GM23338 (cell line): ENCODE measurements around the gene SNRNP48. TPM values are rescaled to one million over a fixed set of nuclear protein-coding genes. Genes with fewer than 3 reads are reported as not detected.

Source experiments
- ATAC-seq: fragments of 200-7000 bp; cut with Tn5 transposase; 3 replicates; pipeline ENCODE4 v1.9.1; 2020
- DNase-seq: peaks from one replicate; pipeline ENCODE4 v3.0.0-alpha.2; 2015; ENCODE audit warnings: low spot score
- H2AFZ ChIP-seq: fragments of 200-600 bp; sonication (generic); 2 replicates; pipeline ENCODE4 v1.8.0; 2016; ENCODE audit warnings: antibody characterized with exemption, mild to moderate bottlenecking, moderate library complexity
- H3F3A ChIP-seq: fragments of 200-600 bp; sonication (generic); replicated peaks from 2 replicates; pipeline ENCODE4 v1.8.0; 2017; ENCODE audit warnings: antibody characterized with exemption, mixed run types, low read depth
- H3K27ac ChIP-seq: fragments of 200-600 bp; sonication (generic); 2 replicates; pipeline ENCODE4 v1.6.1; 2016; ENCODE audit warnings: low read depth
- H3K27me3 ChIP-seq: fragments of 200-600 bp; sonication (generic); 2 replicates; pipeline ENCODE4 v1.8.0; 2016; ENCODE audit warnings: mild to moderate bottlenecking, mixed run types, moderate library complexity; ENCODE audit not compliant: insufficient read depth
- H3K36me3 ChIP-seq: fragments of 200-600 bp; sonication (generic); 2 replicates; pipeline ENCODE4 v1.8.0; 2016; ENCODE audit warnings: mild to moderate bottlenecking; ENCODE audit not compliant: insufficient read depth
- H3K4me1 ChIP-seq: fragments of 200-600 bp; sonication (generic); 2 replicates; pipeline ENCODE4 v1.8.0; 2016; ENCODE audit warnings: mild to moderate bottlenecking, moderate library complexity; ENCODE audit not compliant: insufficient read depth
- H3K4me2 ChIP-seq: fragments of 200-600 bp; sonication (generic); 2 replicates; pipeline ENCODE4 v1.7.1; 2017; ENCODE audit warnings: mixed run types
- H3K4me3 ChIP-seq: fragments of 200-600 bp; sonication (generic); 2 replicates; pipeline ENCODE4 v1.6.1; 2016; ENCODE audit warnings: mixed run types
- H3K79me2 ChIP-seq: fragments of 200-600 bp; sonication (generic); replicated peaks from 2 replicates; pipeline ENCODE4 v1.8.0; 2017; ENCODE audit warnings: mild to moderate bottlenecking; ENCODE audit not compliant: insufficient read depth
- H3K9me2 ChIP-seq: fragments of 200-600 bp; sonication (generic); 2 replicates; pipeline ENCODE4 v1.8.0; 2017; ENCODE audit not compliant: insufficient read depth
- H4K20me1 ChIP-seq: fragments of 200-600 bp; sonication (generic); replicated peaks from 2 replicates; pipeline ENCODE4 v1.8.0; 2017; ENCODE audit warnings: mild to moderate bottlenecking; ENCODE audit not compliant: insufficient read depth
- H3K27ac Mint-ChIP-seq: 2 replicates; pipeline ENCODE4 v1.8.0; 2020; ENCODE audit warnings: inconsistent platforms, mild to moderate bottlenecking, moderate library complexity, mixed read lengths
- H3K27me3 Mint-ChIP-seq: 3 replicates; pipeline ENCODE4 v1.8.0; 2022; ENCODE audit warnings: low read depth, mild to moderate bottlenecking, moderate library complexity, mixed read lengths, inconsistent platforms; ENCODE audit not compliant: insufficient read depth, poor library complexity
- H3K36me3 Mint-ChIP-seq: 3 replicates; pipeline ENCODE4 v1.8.0; 2021; ENCODE audit warnings: low read depth, mild to moderate bottlenecking, inconsistent platforms, moderate library complexity, mixed read lengths
- H3K4me1 Mint-ChIP-seq: 3 replicates; pipeline ENCODE4 v1.8.0; 2020; ENCODE audit warnings: mild to moderate bottlenecking, inconsistent platforms, mixed read lengths
- H3K4me3 Mint-ChIP-seq: 3 replicates; pipeline ENCODE4 v1.8.0; 2021; ENCODE audit warnings: moderate library complexity, mild to moderate bottlenecking, inconsistent platforms, mixed read lengths
- H3K9me3 Mint-ChIP-seq: 3 replicates; pipeline ENCODE4 v1.8.0; 2020; ENCODE audit warnings: moderate library complexity, mild to moderate bottlenecking, inconsistent platforms, mixed read lengths
- CREB1 ChIP-seq: fragments of 250-450 bp; sonication (Bioruptor Pico); IDR thresholded peaks from 2 replicates; pipeline ENCODE4 v1.5.0; 2020; ENCODE audit warnings: low read depth, mild to moderate bottlenecking, moderate library complexity
- EZH2phosphoT487 ChIP-seq: fragments of 200-600 bp; sonication (generic); IDR thresholded peaks from one replicate; pipeline ENCODE4 v1.8.1; 2018; ENCODE audit warnings: antibody characterized with exemption; ENCODE audit not compliant: unreplicated experiment
- STAT1 ChIP-seq: IDR thresholded peaks from one replicate; pipeline ENCODE4 v1.6.1; 2016; ENCODE audit warnings: antibody characterized with exemption; ENCODE audit not compliant: unreplicated experiment
- ZNF114 ChIP-seq: fragments of 250-450 bp; sonication (Bioruptor Pico); IDR thresholded peaks from 2 replicates; pipeline ENCODE4 v1.5.0; 2020; ENCODE audit warnings: mild to moderate bottlenecking, moderate library complexity
- polyA plus RNA-seq: library from polyadenylated mRNA; unstranded; fragments of >200 nt; fragmentation: Nextera tagmentation; extraction: Ambion mirVana; gene quantifications from 2 replicates; pipeline ENCODE4 v1.2.1, GENCODE V29; 2016
- total RNA-seq: library from RNA; depleted of rRNA; stranded (reverse); fragments of >200 nt; shearing (Covaris generic); gene quantifications from 2 replicates; pipeline ENCODE4 v1.2.3, GENCODE V29; 2014
- TF ChIP-seq, protein P1 (sequence below): IDR thresholded peaks from one replicate; pipeline ENCODE4 v1.6.1; 2018; ENCODE audit warnings: antibody characterized with exemption; ENCODE audit not compliant: unreplicated experiment
- TF ChIP-seq, protein P2 (sequence below), 2 experiments: fragments of 200-600 bp in 1 of 2; sonication (generic) in 1 of 2; conservative IDR thresholded peaks; 2 replicates each; pipeline versions ENCODE4 v1.5.1 to v1.6.1; 2016 to 2017; ENCODE audit warnings: antibody characterized with exemption in 2 of 2, low read depth in 2 of 2, mild to moderate bottlenecking in 2 of 2, moderate library complexity in 1 of 2

Gene SNRNP48
- total and polyA plus RNA-seq, 2 experiments from 2014 or later: 17.2 to 23.9 TPM

DNA sequence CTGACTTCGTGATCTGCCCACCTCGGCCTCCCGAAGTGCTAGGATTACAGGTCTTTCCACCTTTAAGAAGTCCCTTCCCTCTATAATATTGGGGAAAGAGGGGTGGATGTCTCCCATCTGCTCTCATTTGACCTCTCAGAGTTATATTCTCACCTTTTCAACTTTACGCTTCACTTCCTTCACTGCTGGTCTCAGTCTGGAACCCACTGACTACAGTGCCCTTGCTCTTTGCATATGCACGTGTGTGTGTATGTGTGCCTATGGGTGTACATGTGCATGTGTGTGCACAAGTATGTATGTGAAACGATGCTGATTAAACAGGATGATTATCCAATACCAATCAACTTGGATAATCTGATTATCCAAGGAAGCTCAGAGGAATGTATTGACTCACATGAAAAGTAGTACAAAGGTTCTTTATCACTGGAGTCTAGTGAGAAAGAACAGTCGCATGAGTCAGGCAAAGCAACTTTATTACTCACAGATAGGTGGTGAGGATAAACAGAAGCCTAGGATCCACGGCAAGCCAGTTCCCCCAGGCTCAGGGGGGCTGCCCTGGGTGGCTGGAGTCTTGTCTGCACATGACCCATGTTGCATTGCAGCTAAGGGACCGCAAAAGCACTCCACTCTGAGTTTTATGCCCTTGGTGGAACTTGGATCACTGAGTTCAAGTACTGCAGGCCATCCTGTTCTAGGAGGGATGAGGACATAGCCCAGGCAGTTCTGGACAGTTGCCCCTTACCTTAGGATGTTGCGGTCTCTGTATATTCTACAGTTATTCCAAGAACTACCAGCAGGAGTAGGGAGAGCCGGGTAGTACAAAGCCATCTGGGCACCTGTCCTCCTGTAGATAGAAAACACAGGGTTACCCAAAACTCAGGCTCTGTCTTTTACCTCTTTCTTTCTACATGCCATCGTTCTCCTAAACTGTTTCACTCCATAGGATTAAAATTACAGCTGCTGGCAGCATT is 50.9 kb downstream of the SNRNP48 start:
- Mint-ChIP-seq H3K9me3 (no peaks in the 10 kb centered on the region), H3K4me1 (no peaks in the 10 kb centered on the region), H3K4me3 (no peak overlapping the region), H3K36me3 (no peaks in the 10 kb centered on the region), H3K27me3 (peaks cover 1% of the 10 kb centered on the region), H3K27ac (no peak overlapping the region)
- Histone ChIP-seq H4K20me1 (no peaks in the 10 kb centered on the region), H3K27me3 (no peaks in the 10 kb centered on the region), H3K36me3 (no peaks in the 10 kb centered on the region), H3K27ac (no peak overlapping the region), H3K4me3 (no peak overlapping the region), H3F3A (no peaks in the 10 kb centered on the region), H3K9me2 (0 out of 2 replicates have a peak, but pooled peaks cover 3% of the 10 kb centered on the region), H3K79me2 (no peaks in the 10 kb centered on the region), H2AFZ (no peak overlapping the region), H3K4me1 (no peaks in the 10 kb centered on the region), H3K4me2 (no peak overlapping the region)
- TF ChIP-seq, protein P1, sequence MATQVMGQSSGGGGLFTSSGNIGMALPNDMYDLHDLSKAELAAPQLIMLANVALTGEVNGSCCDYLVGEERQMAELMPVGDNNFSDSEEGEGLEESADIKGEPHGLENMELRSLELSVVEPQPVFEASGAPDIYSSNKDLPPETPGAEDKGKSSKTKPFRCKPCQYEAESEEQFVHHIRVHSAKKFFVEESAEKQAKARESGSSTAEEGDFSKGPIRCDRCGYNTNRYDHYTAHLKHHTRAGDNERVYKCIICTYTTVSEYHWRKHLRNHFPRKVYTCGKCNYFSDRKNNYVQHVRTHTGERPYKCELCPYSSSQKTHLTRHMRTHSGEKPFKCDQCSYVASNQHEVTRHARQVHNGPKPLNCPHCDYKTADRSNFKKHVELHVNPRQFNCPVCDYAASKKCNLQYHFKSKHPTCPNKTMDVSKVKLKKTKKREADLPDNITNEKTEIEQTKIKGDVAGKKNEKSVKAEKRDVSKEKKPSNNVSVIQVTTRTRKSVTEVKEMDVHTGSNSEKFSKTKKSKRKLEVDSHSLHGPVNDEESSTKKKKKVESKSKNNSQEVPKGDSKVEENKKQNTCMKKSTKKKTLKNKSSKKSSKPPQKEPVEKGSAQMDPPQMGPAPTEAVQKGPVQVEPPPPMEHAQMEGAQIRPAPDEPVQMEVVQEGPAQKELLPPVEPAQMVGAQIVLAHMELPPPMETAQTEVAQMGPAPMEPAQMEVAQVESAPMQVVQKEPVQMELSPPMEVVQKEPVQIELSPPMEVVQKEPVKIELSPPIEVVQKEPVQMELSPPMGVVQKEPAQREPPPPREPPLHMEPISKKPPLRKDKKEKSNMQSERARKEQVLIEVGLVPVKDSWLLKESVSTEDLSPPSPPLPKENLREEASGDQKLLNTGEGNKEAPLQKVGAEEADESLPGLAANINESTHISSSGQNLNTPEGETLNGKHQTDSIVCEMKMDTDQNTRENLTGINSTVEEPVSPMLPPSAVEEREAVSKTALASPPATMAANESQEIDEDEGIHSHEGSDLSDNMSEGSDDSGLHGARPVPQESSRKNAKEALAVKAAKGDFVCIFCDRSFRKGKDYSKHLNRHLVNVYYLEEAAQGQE: no peak
- TF ChIP-seq, protein P2, sequence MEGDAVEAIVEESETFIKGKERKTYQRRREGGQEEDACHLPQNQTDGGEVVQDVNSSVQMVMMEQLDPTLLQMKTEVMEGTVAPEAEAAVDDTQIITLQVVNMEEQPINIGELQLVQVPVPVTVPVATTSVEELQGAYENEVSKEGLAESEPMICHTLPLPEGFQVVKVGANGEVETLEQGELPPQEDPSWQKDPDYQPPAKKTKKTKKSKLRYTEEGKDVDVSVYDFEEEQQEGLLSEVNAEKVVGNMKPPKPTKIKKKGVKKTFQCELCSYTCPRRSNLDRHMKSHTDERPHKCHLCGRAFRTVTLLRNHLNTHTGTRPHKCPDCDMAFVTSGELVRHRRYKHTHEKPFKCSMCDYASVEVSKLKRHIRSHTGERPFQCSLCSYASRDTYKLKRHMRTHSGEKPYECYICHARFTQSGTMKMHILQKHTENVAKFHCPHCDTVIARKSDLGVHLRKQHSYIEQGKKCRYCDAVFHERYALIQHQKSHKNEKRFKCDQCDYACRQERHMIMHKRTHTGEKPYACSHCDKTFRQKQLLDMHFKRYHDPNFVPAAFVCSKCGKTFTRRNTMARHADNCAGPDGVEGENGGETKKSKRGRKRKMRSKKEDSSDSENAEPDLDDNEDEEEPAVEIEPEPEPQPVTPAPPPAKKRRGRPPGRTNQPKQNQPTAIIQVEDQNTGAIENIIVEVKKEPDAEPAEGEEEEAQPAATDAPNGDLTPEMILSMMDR (conservative IDR thresholded peaks at IDR 0.05; ENCODE audit: low read depth in 2 of 2): peak in 1 of 2 experiments; percentile 27; a peak in 1 of 4 replicates
- ATAC-seq: peak; percentile 77
- DNase-seq: peak; percentile 36

DNA sequence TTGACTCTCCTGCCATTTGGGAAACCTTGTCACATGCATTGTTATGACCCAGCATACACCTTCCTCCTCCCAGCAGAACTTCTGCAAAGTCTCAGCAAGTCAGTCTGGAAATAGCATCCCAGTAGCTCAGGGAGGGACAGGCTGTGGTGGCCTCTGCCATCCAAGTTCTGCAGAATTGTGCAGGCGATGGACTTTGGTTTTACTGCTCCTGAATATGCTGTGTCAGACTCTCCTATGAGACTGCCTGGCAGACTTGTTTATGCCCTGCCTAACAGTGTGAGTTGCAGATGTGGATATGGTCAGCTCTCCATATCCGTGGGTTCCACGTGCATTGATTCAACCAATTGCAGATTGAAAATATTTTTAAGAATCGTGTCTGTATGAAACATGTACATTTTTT is 52.8 kb downstream of the SNRNP48 start:
- no peaks in the 10 kb centered on the region for H3K9me3 Mint-ChIP-seq
- H3K27me3 Mint-ChIP-seq: no peaks in the 10 kb centered on the region
- no peak overlapping the region for H3K27ac ChIP-seq
- H3K36me3 Mint-ChIP-seq: no peaks in the 10 kb centered on the region
- no peaks in the 10 kb centered on the region for H3F3A ChIP-seq
- H2AFZ ChIP-seq: no peak overlapping the region
- ATAC-seq: no peak
- H3K4me2 ChIP-seq: no peak overlapping the region
- H3K4me1 Mint-ChIP-seq: no peaks in the 10 kb centered on the region
- no peaks in the 10 kb centered on the region for H3K27me3 ChIP-seq
- H3K36me3 ChIP-seq: no peaks in the 10 kb centered on the region
- no peak for DNase-seq
- no peak overlapping the region for H3K27ac Mint-ChIP-seq
- H3K4me1 ChIP-seq: no peaks in the 10 kb centered on the region
- H3K79me2 ChIP-seq: no peaks in the 10 kb centered on the region
- H3K4me3 ChIP-seq: no peak overlapping the region
- no peaks in the 10 kb centered on the region for H4K20me1 ChIP-seq
- no peak overlapping the region for H3K4me3 Mint-ChIP-seq
- H3K9me2 ChIP-seq: 0 out of 2 replicates have a peak, but pooled peaks cover 3% of the 10 kb centered on the region
- TF ChIP-seq EZH2phosphoT487 (no peak), ZNF114 (no peak), CREB1 (no peak), STAT1 (no peak)
- TF ChIP-seq, protein P1: no peak
